ENCODE data around the gene ALG9. TPM values are rescaled to one million over a fixed set of nuclear protein-coding genes. Genes with fewer than 3 reads are reported as not detected.

Gene ALG9
- polyA plus RNA-seq, 1 donor from 2014 or later: 92.1 TPM

DNA sequence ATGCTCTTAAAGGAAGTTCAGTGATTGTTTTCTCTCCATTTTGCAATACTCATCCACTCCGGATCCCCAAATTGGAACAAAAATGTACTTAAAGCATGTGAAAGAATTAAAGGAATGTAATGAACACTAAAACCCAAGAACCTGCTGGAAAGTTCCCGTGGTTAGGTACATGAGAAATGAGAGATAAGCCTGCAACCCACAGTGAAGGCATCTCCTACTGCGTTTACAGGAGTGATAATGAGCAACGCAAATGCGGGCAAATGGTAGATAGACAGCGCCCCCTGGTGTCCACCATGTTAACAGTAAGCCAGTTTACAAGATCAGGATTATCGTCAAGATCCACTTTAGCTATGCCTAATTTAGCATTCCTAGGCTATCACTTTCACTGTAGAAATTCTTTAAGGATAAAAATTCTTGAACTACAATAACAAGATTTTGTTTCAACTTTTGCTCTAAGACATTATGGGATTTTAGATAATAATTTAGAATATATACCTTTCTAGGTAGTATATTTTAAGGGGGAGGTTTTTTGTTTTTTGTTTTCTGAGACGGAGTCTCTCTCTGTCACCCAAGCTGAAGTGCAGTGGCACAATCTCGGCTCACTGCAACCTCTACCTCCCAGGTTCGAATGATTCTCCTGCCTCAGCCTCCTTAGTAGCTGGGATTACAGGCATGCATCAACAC, 29.9 kb downstream of the ALG9 start:
- Histone ChIP-seq H3K36me3 (ENCODE audit: insufficient read depth, low read length) (no peaks in the 10 kb centered on the region), H3K27me3 (ENCODE audit: insufficient read depth, low read depth, low read length) (no peaks in the 10 kb centered on the region), H3K4me3 (ENCODE audit: low read length) (no peak overlapping the region), H3K4me2 (ENCODE audit: low read length) (no peak overlapping the region), H4K20me1 (ENCODE audit: insufficient read depth) (no peaks in the 10 kb centered on the region), H3K9me2 (ENCODE audit: insufficient read depth, low read length) (no peaks in the 10 kb centered on the region), H3K9ac (ENCODE audit: low read length) (no peak overlapping the region), H3F3A (ENCODE audit: insufficient read depth, low read length, poor library complexity, severe bottlenecking) (no peaks in the 10 kb centered on the region), H2AFZ (ENCODE audit: low read depth, low read length) (no peak overlapping the region), H3K79me2 (replicated peaks; ENCODE audit: insufficient read depth, low read length) (no peaks in the 10 kb centered on the region), H3K27ac (ENCODE audit: low read length) (no peak overlapping the region), H3K9me3 (ENCODE audit: low read length) (no peaks in the 10 kb centered on the region)
- TF ChIP-seq EP300 (conservative IDR thresholded peaks at IDR 0.05; ENCODE audit: poor library complexity, severe bottlenecking): no peak
- TF ChIP-seq CTCF (IDR thresholded peaks at IDR 0.05; ENCODE audit: poor library complexity, severe bottlenecking): peak; percentile 91
- no peak for TF ChIP-seq TAF1 (IDR thresholded peaks at IDR 0.05; ENCODE audit: low read depth)
- peak; percentile 90 for TF ChIP-seq RAD21 (conservative IDR thresholded peaks at IDR 0.05)
- TF ChIP-seq SMC3 (conservative IDR thresholded peaks at IDR 0.05; ENCODE audit: poor library complexity): peak; percentile 90
- TF ChIP-seq POLR2AphosphoS5 (IDR thresholded peaks at IDR 0.05): no peak

- Histone ChIP-seq H3F3A (ENCODE audit: insufficient read depth, low read length, poor library complexity, severe bottlenecking) (no peaks in the 10 kb centered on the region), H3K4me2 (ENCODE audit: low read length) (no peak overlapping the region), H3K4me3 (ENCODE audit: low read length) (no peak overlapping the region), H3K9me3 (ENCODE audit: low read length) (no peaks in the 10 kb centered on the region), H3K27ac (ENCODE audit: low read length) (no peak overlapping the region), H3K36me3 (ENCODE audit: insufficient read depth, low read length) (no peaks in the 10 kb centered on the region), H3K9ac (ENCODE audit: low read length) (no peak overlapping the region), H3K9me2 (ENCODE audit: insufficient read depth, low read length) (no peaks in the 10 kb centered on the region), H4K20me1 (ENCODE audit: insufficient read depth) (no peaks in the 10 kb centered on the region), H2AFZ (ENCODE audit: low read depth, low read length) (no peak overlapping the region), H3K79me2 (replicated peaks; ENCODE audit: insufficient read depth, low read length) (no peaks in the 10 kb centered on the region), H3K27me3 (ENCODE audit: insufficient read depth, low read depth, low read length) (no peaks in the 10 kb centered on the region)
- TF ChIP-seq MXI1 (conservative IDR thresholded peaks at IDR 0.05; ENCODE audit: poor library complexity, severe bottlenecking): no peak
- no peak for TF ChIP-seq CTCF (IDR thresholded peaks at IDR 0.05; ENCODE audit: poor library complexity, severe bottlenecking)
- TF ChIP-seq TAF1 (IDR thresholded peaks at IDR 0.05; ENCODE audit: low read depth): no peak
- TF ChIP-seq REST (IDR thresholded peaks at IDR 0.05; ENCODE audit: borderline replicate concordance): no peak
- TF ChIP-seq RAD21 (conservative IDR thresholded peaks at IDR 0.05): no peak
- TF ChIP-seq POLR2AphosphoS5 (IDR thresholded peaks at IDR 0.05): no peak
- no peak for TF ChIP-seq EZH2 (IDR thresholded peaks at IDR 0.05; ENCODE audit: borderline replicate concordance, insufficient read depth, low read length, poor library complexity, severe bottlenecking)
- no peak for TF ChIP-seq SMC3 (conservative IDR thresholded peaks at IDR 0.05; ENCODE audit: poor library complexity)
- no peak for TF ChIP-seq EP300 (conservative IDR thresholded peaks at IDR 0.05; ENCODE audit: poor library complexity, severe bottlenecking)
Observed at GRCh38 chr11:111840143-111840542, 31.2 kb downstream of the ALG9 start.

All from neural cell (in vitro differentiated cells).